GM23248 (cell line): ENCODE data around the gene FPR2.

ENCODE experiments used
- EZH2 ChIP-seq: fragments of 200-600 bp; sonication (generic); IDR thresholded peaks from 2 replicates; pipeline ENCODE4 v1.6.1; 2018; ENCODE audit warnings: antibody characterized with exemption, mild to moderate bottlenecking; ENCODE audit not compliant: insufficient read depth, poor library complexity, severe bottlenecking
- EZH2phosphoT487 ChIP-seq: fragments of 200-600 bp; sonication (generic); IDR thresholded peaks from 2 replicates; pipeline ENCODE4 v1.6.1; 2018; ENCODE audit warnings: antibody characterized with exemption, moderate library complexity, mild to moderate bottlenecking, low read depth; ENCODE audit not compliant: insufficient read depth

GRCh38 chr19:51743405-51743804, 17.6 kb upstream of the FPR2 start:
- TF ChIP-seq EZH2 (no peak), EZH2phosphoT487 (no peak)
